ENCODE measurements around the gene PPP6R2. TPM values are rescaled to one million over a fixed set of nuclear protein-coding genes. Genes with fewer than 3 reads are reported as not detected.

PPP6R2 gene
- total and polyA plus RNA-seq, 2 of the 4 experiments (the other 2 are of a cell fraction) = 49.2 to 51.6 TPM

DNA sequence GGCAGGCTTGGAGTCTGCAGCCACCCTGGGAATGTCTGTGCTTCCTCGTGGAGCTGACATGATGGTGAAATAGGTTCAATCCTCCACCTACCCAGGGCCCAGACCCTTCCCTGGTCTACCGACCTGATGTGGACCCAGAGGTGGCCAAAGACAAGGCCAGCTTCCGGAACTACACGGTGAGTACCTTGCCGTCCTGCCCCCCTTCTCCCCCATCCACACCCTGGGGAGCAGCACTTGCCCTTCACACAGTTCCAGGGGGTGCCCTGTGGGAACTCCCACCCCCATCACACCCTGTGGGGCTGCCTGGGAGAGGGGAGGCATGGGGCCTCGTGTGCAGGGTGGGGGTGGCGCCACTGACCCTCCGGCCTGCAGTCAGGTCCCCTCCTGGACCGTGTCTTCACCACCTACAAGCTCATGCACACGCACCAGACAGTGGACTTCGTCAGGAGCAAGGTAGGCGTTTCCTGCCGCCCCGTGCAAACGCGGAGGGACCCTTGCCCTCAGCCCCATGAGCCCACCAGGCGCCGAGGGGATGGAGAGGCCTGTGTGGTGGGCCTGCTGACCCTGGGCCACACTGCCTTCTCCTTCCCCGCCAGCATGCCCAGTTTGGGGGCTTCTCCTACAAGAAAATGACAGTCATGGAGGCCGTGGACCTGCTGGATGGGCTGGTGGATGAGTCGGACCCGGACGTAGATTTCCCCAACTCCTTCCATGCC, 144.3 kb downstream of the PPP6R2 start:
- Histone ChIP-seq H3K9ac (ENCODE audit: low read depth, low read length) (no peak overlapping the region), H2BK20ac (ENCODE audit: low read depth, low read length) (no peak overlapping the region), H3K4me2 (ENCODE audit: low read depth, low read length) (no peak overlapping the region), H3K18ac (ENCODE audit: low read depth, low read length) (no peak overlapping the region), H4K91ac (ENCODE audit: insufficient read depth, low read depth, low read length) (no peak overlapping the region), H2AK9ac (replicated peaks; ENCODE audit: low read depth, low read length, poor library complexity) (no peak overlapping the region), H3K27me3 (ENCODE audit: control insufficient read depth, insufficient read depth, low read length) (no peaks in the 10 kb centered on the region; the same call in 1 of the 2 replicates), H4K5ac (ENCODE audit: low read depth, low read length) (no peak overlapping the region), H3K9me3 (ENCODE audit: control insufficient read depth, insufficient read depth, low read length) (no peaks in the 10 kb centered on the region), H3K27ac (ENCODE audit: insufficient read depth, low read length) (no peak overlapping the region), H3K56ac (ENCODE audit: extremely low read depth, insufficient read depth, low read length) (no peak overlapping the region), H2BK5ac (ENCODE audit: low read depth, low read length, poor library complexity, severe bottlenecking) (no peak overlapping the region), H2BK15ac (ENCODE audit: low read depth, low read length) (no peak overlapping the region), H3K9me1 (ENCODE audit: insufficient read depth, low read length) (no peaks in the 10 kb centered on the region), H3K4me1 (ENCODE audit: control insufficient read depth, insufficient read depth, low read length) (no peaks in the 10 kb centered on the region), H2AFZ (replicated peaks; ENCODE audit: low read length, poor library complexity) (no peak overlapping the region), H4K8ac (ENCODE audit: low read depth in 2 of 2, low read length in 2 of 2) (no peak overlapping the region), H3K4me3 (ENCODE audit: insufficient read depth, low read depth, low read length) (no peak overlapping the region), H3K79me1 (ENCODE audit: low read depth in 1 of 2, low read length in 2 of 2) (no peaks in the 10 kb centered on the region), H3K14ac (replicated peaks; ENCODE audit: low read depth, low read length) (no peak overlapping the region), H3K4ac (ENCODE audit: low read depth, low read length) (no peak overlapping the region), H3K23ac (ENCODE audit: low read depth, low read length) (no peak overlapping the region), H4K20me1 (ENCODE audit: insufficient read depth, low read length) (no peaks in the 10 kb centered on the region; the same call in 1 of the 2 replicates), H3K36me3 (ENCODE audit: control insufficient read depth, insufficient read depth, low read length) (peaks cover 4% of the 10 kb centered on the region; the same call in 1 of the 2 replicates), H2AK5ac (ENCODE audit: low read depth, low read length) (no peak overlapping the region), H2BK120ac (ENCODE audit: low read depth, low read length) (no peak overlapping the region)
- no TSS peak for BruUV-seq (replicated peaks)
- in situ Hi-C loops (cut with MboI; ENCODE audit: low sequenced_read_pairs) (no loop called here), dilution Hi-C loops (cut with HindIII; ENCODE audit: low sequenced_read_pairs, unreplicated experiment) (no loop called here), intact Hi-C loops (cut with micrococcal nuclease) (no loop called here)
- POLR2A ChIA-PET (ENCODE audit: unreplicated experiment) = no interaction called here
- TF ChIP-seq CEBPB (IDR thresholded peaks at IDR 0.05; ENCODE audit: low read depth, low read length) = no peak
- no peak for TF ChIP-seq CHD1 (IDR thresholded peaks at IDR 0.05; ENCODE audit: low read depth, low read length)
- TF ChIP-seq, protein P1, sequence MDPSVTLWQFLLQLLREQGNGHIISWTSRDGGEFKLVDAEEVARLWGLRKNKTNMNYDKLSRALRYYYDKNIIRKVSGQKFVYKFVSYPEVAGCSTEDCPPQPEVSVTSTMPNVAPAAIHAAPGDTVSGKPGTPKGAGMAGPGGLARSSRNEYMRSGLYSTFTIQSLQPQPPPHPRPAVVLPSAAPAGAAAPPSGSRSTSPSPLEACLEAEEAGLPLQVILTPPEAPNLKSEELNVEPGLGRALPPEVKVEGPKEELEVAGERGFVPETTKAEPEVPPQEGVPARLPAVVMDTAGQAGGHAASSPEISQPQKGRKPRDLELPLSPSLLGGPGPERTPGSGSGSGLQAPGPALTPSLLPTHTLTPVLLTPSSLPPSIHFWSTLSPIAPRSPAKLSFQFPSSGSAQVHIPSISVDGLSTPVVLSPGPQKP (IDR thresholded peaks at IDR 0.05; ENCODE audit: borderline replicate concordance, low read depth, low read length) = no peak
- no peak for TF ChIP-seq POLR2A (IDR thresholded peaks at IDR 0.05; ENCODE audit: low read depth, low read length)
- no peak for TF ChIP-seq RFX5 (IDR thresholded peaks at IDR 0.05; ENCODE audit: low read depth, low read length)
- no peak for TF ChIP-seq NFE2L2 (IDR thresholded peaks at IDR 0.05; ENCODE audit: low read depth, low read length)
- no peak for TF ChIP-seq MAZ (IDR thresholded peaks at IDR 0.05; ENCODE audit: borderline replicate concordance, low read depth, low read length)
- TF ChIP-seq, protein P2, sequence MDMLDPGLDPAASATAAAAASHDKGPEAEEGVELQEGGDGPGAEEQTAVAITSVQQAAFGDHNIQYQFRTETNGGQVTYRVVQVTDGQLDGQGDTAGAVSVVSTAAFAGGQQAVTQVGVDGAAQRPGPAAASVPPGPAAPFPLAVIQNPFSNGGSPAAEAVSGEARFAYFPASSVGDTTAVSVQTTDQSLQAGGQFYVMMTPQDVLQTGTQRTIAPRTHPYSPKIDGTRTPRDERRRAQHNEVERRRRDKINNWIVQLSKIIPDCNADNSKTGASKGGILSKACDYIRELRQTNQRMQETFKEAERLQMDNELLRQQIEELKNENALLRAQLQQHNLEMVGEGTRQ (IDR thresholded peaks at IDR 0.05; ENCODE audit: low read depth, low read length) = no peak
- no peak for TF ChIP-seq FOS (IDR thresholded peaks at IDR 0.05; ENCODE audit: low read depth, low read length)
- TF ChIP-seq, protein P3, sequence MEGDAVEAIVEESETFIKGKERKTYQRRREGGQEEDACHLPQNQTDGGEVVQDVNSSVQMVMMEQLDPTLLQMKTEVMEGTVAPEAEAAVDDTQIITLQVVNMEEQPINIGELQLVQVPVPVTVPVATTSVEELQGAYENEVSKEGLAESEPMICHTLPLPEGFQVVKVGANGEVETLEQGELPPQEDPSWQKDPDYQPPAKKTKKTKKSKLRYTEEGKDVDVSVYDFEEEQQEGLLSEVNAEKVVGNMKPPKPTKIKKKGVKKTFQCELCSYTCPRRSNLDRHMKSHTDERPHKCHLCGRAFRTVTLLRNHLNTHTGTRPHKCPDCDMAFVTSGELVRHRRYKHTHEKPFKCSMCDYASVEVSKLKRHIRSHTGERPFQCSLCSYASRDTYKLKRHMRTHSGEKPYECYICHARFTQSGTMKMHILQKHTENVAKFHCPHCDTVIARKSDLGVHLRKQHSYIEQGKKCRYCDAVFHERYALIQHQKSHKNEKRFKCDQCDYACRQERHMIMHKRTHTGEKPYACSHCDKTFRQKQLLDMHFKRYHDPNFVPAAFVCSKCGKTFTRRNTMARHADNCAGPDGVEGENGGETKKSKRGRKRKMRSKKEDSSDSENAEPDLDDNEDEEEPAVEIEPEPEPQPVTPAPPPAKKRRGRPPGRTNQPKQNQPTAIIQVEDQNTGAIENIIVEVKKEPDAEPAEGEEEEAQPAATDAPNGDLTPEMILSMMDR (conservative IDR thresholded peaks at IDR 0.05; ENCODE audit: low read depth, low read length) = no peak
- no peak for TF ChIP-seq RCOR1 (IDR thresholded peaks at IDR 0.05; ENCODE audit: insufficient replicate concordance, low read length)
- TF ChIP-seq BHLHE40 (IDR thresholded peaks at IDR 0.05; ENCODE audit: low read depth, low read length) = no peak
- TF ChIP-seq MAFK (IDR thresholded peaks at IDR 0.05; ENCODE audit: low read depth, low read length) = no peak
- TF ChIP-seq RAD21 (IDR thresholded peaks at IDR 0.05; ENCODE audit: low read length) = no peak
- TF ChIP-seq MXI1 (IDR thresholded peaks at IDR 0.05; ENCODE audit: borderline replicate concordance, low read depth, low read length) = no peak
- no peak for TF ChIP-seq SMC3 (IDR thresholded peaks at IDR 0.05; ENCODE audit: low read depth, low read length)
- no CpG with 5 or more reads among the region's 23 CpGs for WGBS, 2 experiments (ENCODE audit: extremely low coverage in 2 of 2, insufficient read length in 1 of 2)
- CTCF ChIA-PET = interaction anchor here (0.5 kb wide), 1 partner anchor 128 kb away, joined by 3 read pairs; no protein-coding TSS in a partner anchor
- no peak for ATAC-seq (ENCODE audit: low read depth)
- DNase-seq = no peak
